Rectal smooth muscle tissue (tissue), 1 donor: ENCODE measurements around the gene FER.
"Not testable (repeated sequence)": the region's sequence is repeated elsewhere in the genome, so short reads cannot be mapped to it uniquely, and the experiment has no call there.

Source experiments
- H3K27ac ChIP-seq: one replicate; pipeline ENCODE4 v1.7.0; 2013; ENCODE audit warnings: low read depth, low read length, inconsistent platforms
- H3K27me3 ChIP-seq: one replicate; pipeline ENCODE4 v1.7.0; 2013; ENCODE audit warnings: low read length; ENCODE audit not compliant: control insufficient read depth, insufficient read depth
- H3K36me3 ChIP-seq: one replicate; pipeline ENCODE4 v1.7.0; 2013; ENCODE audit warnings: low read length; ENCODE audit not compliant: control insufficient read depth, insufficient read depth
- H3K4me1 ChIP-seq: one replicate; pipeline ENCODE4 v1.7.0; 2013; ENCODE audit warnings: low read length; ENCODE audit not compliant: control insufficient read depth, insufficient read depth
- H3K4me3 ChIP-seq: one replicate; pipeline ENCODE4 v1.7.0; 2013; ENCODE audit warnings: low read length
- H3K9ac ChIP-seq: one replicate; pipeline ENCODE4 v1.7.0; 2013; ENCODE audit warnings: low read length

Gene FER

GRCh38 chr5:108784577-108784976, 36.9 kb downstream of the FER start:
- not testable (repeated sequence) for H3K27ac ChIP-seq, H3K9ac ChIP-seq, H3K36me3 ChIP-seq, H3K4me1 ChIP-seq, H3K4me3 ChIP-seq, H3K27me3 ChIP-seq

- peaks cover 5% of the 10 kb centered on the region for H3K36me3 ChIP-seq
- H3K27me3 ChIP-seq = no peaks in the 10 kb centered on the region
- no peak overlapping the region for H3K9ac ChIP-seq
- H3K4me3 ChIP-seq = no peak overlapping the region
- H3K27ac ChIP-seq = no peak overlapping the region
- no peaks in the 10 kb centered on the region for H3K4me1 ChIP-seq
Measured at GRCh38 chr5:108786806-108787483, 39.2 kb downstream of the FER start.

- H3K9ac ChIP-seq = no peak overlapping the region
- H3K36me3 ChIP-seq = peaks cover 5% of the 10 kb centered on the region
- no peaks in the 10 kb centered on the region for H3K27me3 ChIP-seq
- no peak overlapping the region for H3K27ac ChIP-seq
- no peak overlapping the region for H3K4me3 ChIP-seq
- H3K4me1 ChIP-seq = no peaks in the 10 kb centered on the region
Measured at GRCh38 chr5:108788142-108788541, 40.4 kb downstream of the FER start.

- no peaks in the 10 kb centered on the region for H3K36me3 ChIP-seq
- no peak overlapping the region for H3K27ac ChIP-seq
- no peaks in the 10 kb centered on the region for H3K27me3 ChIP-seq
- no peaks in the 10 kb centered on the region for H3K4me1 ChIP-seq
- no peak overlapping the region for H3K9ac ChIP-seq
- no peak overlapping the region for H3K4me3 ChIP-seq
Measured at GRCh38 chr5:108793207-108793606, 45.5 kb downstream of the FER start.

- H3K4me3 ChIP-seq, H3K4me1 ChIP-seq, H3K27me3 ChIP-seq, H3K27ac ChIP-seq, H3K9ac ChIP-seq, H3K36me3 ChIP-seq: not testable (repeated sequence)
Measured at GRCh38 chr5:108794349-108794748, 46.7 kb downstream of the FER start.

GRCh38 chr5:108797396-108797795, 49.7 kb downstream of the FER start:
- H3K4me3 ChIP-seq = no peak overlapping the region
- peaks cover 4% of the 10 kb centered on the region for H3K4me1 ChIP-seq
- no peaks in the 10 kb centered on the region for H3K36me3 ChIP-seq
- no peak overlapping the region for H3K9ac ChIP-seq
- no peak overlapping the region for H3K27ac ChIP-seq
- no peaks in the 10 kb centered on the region for H3K27me3 ChIP-seq

- no peak overlapping the region for H3K27ac ChIP-seq
- no peak overlapping the region for H3K4me3 ChIP-seq
- no peaks in the 10 kb centered on the region for H3K36me3 ChIP-seq
- H3K9ac ChIP-seq = no peak overlapping the region
- H3K4me1 ChIP-seq = peaks cover 4% of the 10 kb centered on the region
- no peaks in the 10 kb centered on the region for H3K27me3 ChIP-seq
Measured at GRCh38 chr5:108797986-108798385, 50.3 kb downstream of the FER start.

- H3K27me3 ChIP-seq = no peaks in the 10 kb centered on the region
- H3K4me3 ChIP-seq = no peak overlapping the region
- H3K4me1 ChIP-seq = peaks cover 4% of the 10 kb centered on the region
- H3K27ac ChIP-seq = no peak overlapping the region
- no peak overlapping the region for H3K9ac ChIP-seq
- no peaks in the 10 kb centered on the region for H3K36me3 ChIP-seq
Measured at GRCh38 chr5:108798513-108799265, 51.0 kb downstream of the FER start.

- H3K4me1 ChIP-seq = peaks cover 4% of the 10 kb centered on the region
- no peak overlapping the region for H3K4me3 ChIP-seq
- no peak overlapping the region for H3K27ac ChIP-seq
- H3K9ac ChIP-seq = no peak overlapping the region
- H3K36me3 ChIP-seq = no peaks in the 10 kb centered on the region
- no peaks in the 10 kb centered on the region for H3K27me3 ChIP-seq
Measured at GRCh38 chr5:108801301-108801700, 53.6 kb downstream of the FER start.

- H3K27ac ChIP-seq = no peak overlapping the region
- H3K36me3 ChIP-seq = no peaks in the 10 kb centered on the region
- H3K27me3 ChIP-seq = no peaks in the 10 kb centered on the region
- H3K4me3 ChIP-seq = no peak overlapping the region
- H3K9ac ChIP-seq = no peak overlapping the region
- H3K4me1 ChIP-seq = peaks cover 4% of the 10 kb centered on the region
Measured at GRCh38 chr5:108801776-108802175, 54.1 kb downstream of the FER start.

- H3K4me3 ChIP-seq = no peak overlapping the region
Measured at GRCh38 chr5:108810717-108811116, 63.0 kb downstream of the FER start.

GRCh38 chr5:108813673-108814072, 66.0 kb downstream of the FER start:
- no peaks in the 10 kb centered on the region for H3K36me3 ChIP-seq
- H3K9ac ChIP-seq = no peak overlapping the region
- no peaks in the 10 kb centered on the region for H3K27me3 ChIP-seq
- no peak overlapping the region for H3K4me3 ChIP-seq
- H3K4me1 ChIP-seq = peaks cover 19% of the 10 kb centered on the region
- no peak overlapping the region for H3K27ac ChIP-seq

More at GRCh38 chr5:108810717-108811116, 63.0 kb downstream of the FER start:
- peaks cover 19% of the 10 kb centered on the region for H3K4me1 ChIP-seq
- H3K36me3 ChIP-seq = no peaks in the 10 kb centered on the region
- H3K27ac ChIP-seq = no peak overlapping the region
- H3K9ac ChIP-seq = no peak overlapping the region
- H3K27me3 ChIP-seq = no peaks in the 10 kb centered on the region

- H3K4me3 ChIP-seq = no peak overlapping the region
- H3K9ac ChIP-seq = no peak overlapping the region
- no peak overlapping the region for H3K27ac ChIP-seq
Measured at GRCh38 chr5:108814551-108814950, 66.9 kb downstream of the FER start.

More at GRCh38 chr5:108814551-108814950, 66.9 kb downstream of the FER start:
- Histone ChIP-seq H3K36me3 (no peaks in the 10 kb centered on the region), H3K4me1 (peaks cover 19% of the 10 kb centered on the region), H3K27me3 (no peaks in the 10 kb centered on the region)
